H1 (cell line): Measurements from ENCODE around the gene GUCY2D. TPM values are rescaled to one million over a fixed set of nuclear protein-coding genes. Genes with fewer than 3 reads are reported as not detected.

Experiments
- BACH1 ChIP-seq: IDR thresholded peaks from 2 replicates; pipeline ENCODE4 v1.6.1; 2012; ENCODE audit warnings: low read length, improper control_type of control experiment
- CBX8 ChIP-seq: fragments of 300-800, 300-1000 bp; sonication (generic); IDR thresholded peaks from 2 replicates; pipeline ENCODE4 v1.7.1; 2016; ENCODE audit warnings: low read depth, low read length, borderline replicate concordance
- CTBP2 ChIP-seq: IDR thresholded peaks from 2 replicates; pipeline ENCODE4 v1.7.0; 2011; ENCODE audit warnings: borderline replicate concordance, mild to moderate bottlenecking, moderate library complexity, mixed read lengths, low read length; ENCODE audit not compliant: insufficient read depth, insufficient read length
- KDM5A ChIP-seq: fragments of 200-600 bp; IDR thresholded peaks from 2 replicates; pipeline ENCODE4 v1.7.1; 2012; ENCODE audit warnings: mild to moderate bottlenecking, low read length, inconsistent platforms, mixed read lengths
- SP4 ChIP-seq: IDR thresholded peaks from 2 replicates; pipeline ENCODE4 v1.6.1; 2012; ENCODE audit warnings: low read length, inconsistent platforms
- polyA plus RNA-seq, 7 experiments: library from polyadenylated mRNA; depleted of rRNA in 3 of 7; stranded (reverse) in 5 of 7; unstranded in 2 of 7; fragments of >200 nt in 5 of 7; fragments of 200-250 nt in 2 of 7; gene quantifications; 1 replicate in 5 of 7; 2 replicates in 1 of 7; 4 replicates in 1 of 7; pipeline versions ENCODE4 v1.2.1 to v1.2.3, GENCODE V29; 2011 to 2013; ENCODE audit warnings: missing spikeins in 2 of 7, mixed read lengths in 2 of 7
- total RNA-seq: library from RNA; stranded (reverse); fragmentation: NEBNext Ultra II Directional; extraction: Animal tissue kit (Norgen Biotek cat#: 25700); gene quantifications from 2 replicates; pipeline ENCODE4 v1.2.1, GENCODE V29; 2021
- TF ChIP-seq, protein P1 (sequence below): IDR thresholded peaks from 2 replicates; pipeline ENCODE4 v1.6.1; 2011; ENCODE audit warnings: low read length, improper control_type of control experiment

Gene GUCY2D
- total and polyA plus RNA-seq, 2 of the 8 experiments (the other 6 are each of a cell fraction or from before 2014, with no cell fraction given) = 0.20 to 0.48 TPM

DNA sequence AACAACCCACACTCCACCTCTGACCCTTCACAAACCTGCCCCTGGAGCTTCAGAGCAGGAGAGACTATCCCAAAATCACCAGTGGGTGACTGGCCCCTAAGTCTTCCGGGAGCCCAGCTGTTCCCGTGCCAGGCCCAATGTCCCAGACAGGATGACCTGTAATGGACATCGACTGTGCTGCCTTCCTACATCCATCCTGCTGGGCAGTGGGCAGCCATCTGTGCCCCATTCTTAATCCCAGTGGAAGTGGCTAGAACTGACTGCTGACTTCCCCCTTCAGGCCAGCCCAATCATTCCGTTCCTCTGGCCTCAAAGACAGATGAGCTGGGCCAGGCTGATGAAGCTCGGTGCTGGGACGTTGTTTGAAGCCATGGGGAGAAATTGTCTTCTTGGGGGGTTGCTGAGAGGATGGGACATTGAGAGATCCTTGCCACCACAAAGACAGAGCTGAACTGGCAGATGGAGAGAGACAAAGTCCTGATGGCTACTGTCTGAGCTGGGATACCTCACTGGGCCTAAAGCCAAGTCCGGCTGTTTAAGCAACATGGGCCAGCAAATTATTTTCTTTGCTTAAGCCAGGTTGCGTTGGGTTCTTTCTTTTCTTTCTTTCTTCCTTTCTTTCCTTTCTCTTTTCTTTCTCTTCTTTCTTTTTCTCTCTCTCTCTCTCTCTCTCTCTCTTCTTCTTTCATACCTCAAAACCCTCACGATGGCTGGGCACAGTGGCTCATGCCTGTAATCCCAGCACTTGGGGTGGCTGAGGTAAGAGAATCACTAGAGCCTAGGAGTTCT lies 18.6 kb downstream of the GUCY2D start (continued):
- TF ChIP-seq, protein P1, sequence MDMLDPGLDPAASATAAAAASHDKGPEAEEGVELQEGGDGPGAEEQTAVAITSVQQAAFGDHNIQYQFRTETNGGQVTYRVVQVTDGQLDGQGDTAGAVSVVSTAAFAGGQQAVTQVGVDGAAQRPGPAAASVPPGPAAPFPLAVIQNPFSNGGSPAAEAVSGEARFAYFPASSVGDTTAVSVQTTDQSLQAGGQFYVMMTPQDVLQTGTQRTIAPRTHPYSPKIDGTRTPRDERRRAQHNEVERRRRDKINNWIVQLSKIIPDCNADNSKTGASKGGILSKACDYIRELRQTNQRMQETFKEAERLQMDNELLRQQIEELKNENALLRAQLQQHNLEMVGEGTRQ = no peak
- TF ChIP-seq CBX8 (no peak), KDM5A (no peak), CTBP2 (no peak), BACH1 (no peak), SP4 (no peak)
